Vagina (tissue), 2 donors: Measurements from ENCODE around the gene HOXA6.

ENCODE experiments used
- POLR2A ChIP-seq, 2 donors: fragments of 450-650 bp; IDR thresholded peaks; one replicate each; pipeline ENCODE4 v1.6.1; 2017; ENCODE audit warnings: antibody characterized with exemption in 2 of 2, mild to moderate bottlenecking in 2 of 2, moderate library complexity in 2 of 2
- POLR2AphosphoS5 ChIP-seq, 2 donors: sonication (generic); formaldehyde crosslinking; IDR thresholded peaks; one replicate each; pipeline ENCODE4 v1.9.0; 2017; ENCODE audit warnings: antibody characterized with exemption in 2 of 2, mild to moderate bottlenecking in 2 of 2, low read depth in 1 of 2; ENCODE audit not compliant: insufficient read depth in 1 of 2
- TF ChIP-seq, protein P1 (sequence below), 3 experiments: fragments of 450-650 bp in 2 of 3; fragments of 200-600 bp in 1 of 3; sonication (generic) in 1 of 3; IDR thresholded peaks; one replicate each; pipeline ENCODE4 v1.5.1; 2017 to 2019; ENCODE audit warnings: antibody characterized with exemption in 3 of 3, mild to moderate bottlenecking in 2 of 3, moderate library complexity in 2 of 3

DNA sequence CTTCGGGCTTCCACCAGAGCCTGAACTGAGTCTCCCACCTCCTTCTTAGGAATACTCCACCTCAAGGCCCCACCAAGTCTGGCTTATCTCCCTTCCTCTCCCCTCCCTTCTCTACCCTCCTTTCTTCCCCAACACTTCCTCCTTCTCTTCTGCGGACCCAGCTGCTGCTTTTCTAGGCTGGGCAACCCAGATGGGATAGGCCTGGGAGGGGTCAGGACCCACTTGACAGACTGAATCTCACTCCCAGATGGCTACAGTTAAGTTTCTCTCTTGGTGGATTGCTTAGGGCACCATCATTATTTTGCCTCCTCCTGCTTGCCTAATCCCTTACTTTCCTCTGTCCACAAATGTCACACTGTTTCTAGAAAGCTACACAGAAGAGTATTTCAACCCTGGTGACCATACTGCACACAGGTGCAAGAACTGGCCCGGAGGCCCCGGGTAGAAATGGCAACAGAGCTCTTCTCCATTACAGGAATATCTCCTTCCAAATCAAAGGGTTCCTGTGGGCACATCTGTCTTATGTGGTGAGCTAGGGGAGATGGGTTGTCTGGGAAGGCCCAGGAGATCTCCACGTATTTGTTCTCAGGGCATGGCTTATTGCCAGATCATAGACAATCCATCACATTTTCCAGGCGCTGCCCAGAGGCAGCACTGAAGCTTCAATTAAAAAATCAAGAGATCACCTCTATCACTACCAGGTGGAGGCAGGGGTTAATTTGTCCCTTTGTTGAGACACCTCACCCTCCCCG is 42.6 kb upstream of the HOXA6 start:
- TF ChIP-seq POLR2AphosphoS5 (IDR thresholded peaks at IDR 0.05; ENCODE audit: insufficient read depth in 1 of 2, low read depth in 1 of 2) (no peak), POLR2A (IDR thresholded peaks at IDR 0.05) (no peak)
- TF ChIP-seq, protein P1, sequence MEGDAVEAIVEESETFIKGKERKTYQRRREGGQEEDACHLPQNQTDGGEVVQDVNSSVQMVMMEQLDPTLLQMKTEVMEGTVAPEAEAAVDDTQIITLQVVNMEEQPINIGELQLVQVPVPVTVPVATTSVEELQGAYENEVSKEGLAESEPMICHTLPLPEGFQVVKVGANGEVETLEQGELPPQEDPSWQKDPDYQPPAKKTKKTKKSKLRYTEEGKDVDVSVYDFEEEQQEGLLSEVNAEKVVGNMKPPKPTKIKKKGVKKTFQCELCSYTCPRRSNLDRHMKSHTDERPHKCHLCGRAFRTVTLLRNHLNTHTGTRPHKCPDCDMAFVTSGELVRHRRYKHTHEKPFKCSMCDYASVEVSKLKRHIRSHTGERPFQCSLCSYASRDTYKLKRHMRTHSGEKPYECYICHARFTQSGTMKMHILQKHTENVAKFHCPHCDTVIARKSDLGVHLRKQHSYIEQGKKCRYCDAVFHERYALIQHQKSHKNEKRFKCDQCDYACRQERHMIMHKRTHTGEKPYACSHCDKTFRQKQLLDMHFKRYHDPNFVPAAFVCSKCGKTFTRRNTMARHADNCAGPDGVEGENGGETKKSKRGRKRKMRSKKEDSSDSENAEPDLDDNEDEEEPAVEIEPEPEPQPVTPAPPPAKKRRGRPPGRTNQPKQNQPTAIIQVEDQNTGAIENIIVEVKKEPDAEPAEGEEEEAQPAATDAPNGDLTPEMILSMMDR (IDR thresholded peaks at IDR 0.05), result no peak
